ENCODE measurements around the gene B3GNT3.

The B3GNT3 gene

GRCh38 chr19:17794731-17795494 is at the start of gene B3GNT3:
TSS of gene B3GNT3 (plus strand) at chr19:17795138. CDS start at chr19:17807808, 12,670 bp downstream.
- peak in 1 of 2 experiments; percentile 40 for DNase-seq

GRCh38 chr19:17747205-17748098 is 47.5 kb upstream of the B3GNT3 start:
- peak; percentile 87 to 98 for DNase-seq

- no peak for DNase-seq
Measured at GRCh38 chr19:17748884-17749638, 45.9 kb upstream of the B3GNT3 start.

GRCh38 chr19:17749912-17750317 is 45.0 kb upstream of the B3GNT3 start:
- no peak for DNase-seq

- no peak for DNase-seq
Measured at GRCh38 chr19:17751103-17751911, 43.6 kb upstream of the B3GNT3 start, which contains the start of gene FCHO1. TSS of gene FCHO1 (plus strand) at chr19:17751477. CDS start at chr19:17755165, 3,688 bp downstream.

- no peak for DNase-seq
Measured at GRCh38 chr19:17751912-17752273, 43.0 kb upstream of the B3GNT3 start.

- DNase-seq: no peak
Measured at GRCh38 chr19:17752865-17753639, 41.9 kb upstream of the B3GNT3 start.

- no peak for DNase-seq
Measured at GRCh38 chr19:17753976-17754375, 41.0 kb upstream of the B3GNT3 start.

GRCh38 chr19:17754634-17755442 is 40.1 kb upstream of the B3GNT3 start:
- DNase-seq: no peak

GRCh38 chr19:17755443-17755890 is 39.5 kb upstream of the B3GNT3 start:
- DNase-seq: no peak

GRCh38 chr19:17755977-17756670 is 38.8 kb upstream of the B3GNT3 start:
- peak; percentile 32 to 81 for DNase-seq

- DNase-seq: peak; percentile 95 to 99
Measured at GRCh38 chr19:17757125-17757524, 37.8 kb upstream of the B3GNT3 start.

GRCh38 chr19:17758515-17758914 is 36.4 kb upstream of the B3GNT3 start:
- peak in 1 of 2 experiments; percentile 28 for DNase-seq

- no peak for DNase-seq
Measured at GRCh38 chr19:17761148-17761547, 33.8 kb upstream of the B3GNT3 start.

GRCh38 chr19:17762505-17763229 is 32.3 kb upstream of the B3GNT3 start:
- peak in 1 of 2 experiments; percentile 47 for DNase-seq

- DNase-seq: no peak
Measured at GRCh38 chr19:17764348-17764747, 30.6 kb upstream of the B3GNT3 start.

- DNase-seq: no peak
Measured at GRCh38 chr19:17765069-17765618, 29.8 kb upstream of the B3GNT3 start.

GRCh38 chr19:17766543-17767131 is 28.3 kb upstream of the B3GNT3 start:
- DNase-seq: peak; percentile 54 to 85
